Testis (tissue), 2 donors: Measurements from ENCODE around the gene UBE2H.

Source experiments
- CTCF ChIP-seq, 3 experiments: fragments of 450-650 bp in 2 of 3; fragments of 200-600 bp in 1 of 3; sonication (generic) in 1 of 3; IDR thresholded peaks; one replicate each; pipeline ENCODE4 v1.5.1; 2016 to 2019; ENCODE audit warnings: antibody characterized with exemption in 3 of 3, mild to moderate bottlenecking in 2 of 3, moderate library complexity in 1 of 3
- POLR2A ChIP-seq: fragments of 450-650 bp; IDR thresholded peaks from one replicate; pipeline ENCODE4 v1.6.1; 2017; ENCODE audit warnings: antibody characterized with exemption, mild to moderate bottlenecking, moderate library complexity

- TF ChIP-seq CTCF (IDR thresholded peaks at IDR 0.05): no peak
- TF ChIP-seq POLR2A: no peak
Observed at GRCh38 chr7:129989466-129989865, 36.7 kb upstream of the UBE2H start.
